Dedifferentiated amniotic fluid mesenchymal stem cell (primary cell): Measurements from ENCODE around the gene CD300LD.
A peak's percentile ranks its signal among the peaks of the same experiment; 100 is the strongest.
"Not testable (repeated sequence)": the region's sequence is repeated elsewhere in the genome, so short reads cannot be mapped to it uniquely, and the experiment has no call there.

Experiments used
- DNase-seq: peaks from one replicate; pipeline ENCODE4 v3.0.0-alpha.2; 2016; ENCODE audit errors: extremely low spot score

Gene CD300LD

GRCh38 chr17:74606050-74606449 lies 14.0 kb upstream of the CD300LD start:
- no peak for DNase-seq

GRCh38 chr17:74605361-74605760 lies 13.3 kb upstream of the CD300LD start:
- DNase-seq: peak; percentile 74

DNA sequence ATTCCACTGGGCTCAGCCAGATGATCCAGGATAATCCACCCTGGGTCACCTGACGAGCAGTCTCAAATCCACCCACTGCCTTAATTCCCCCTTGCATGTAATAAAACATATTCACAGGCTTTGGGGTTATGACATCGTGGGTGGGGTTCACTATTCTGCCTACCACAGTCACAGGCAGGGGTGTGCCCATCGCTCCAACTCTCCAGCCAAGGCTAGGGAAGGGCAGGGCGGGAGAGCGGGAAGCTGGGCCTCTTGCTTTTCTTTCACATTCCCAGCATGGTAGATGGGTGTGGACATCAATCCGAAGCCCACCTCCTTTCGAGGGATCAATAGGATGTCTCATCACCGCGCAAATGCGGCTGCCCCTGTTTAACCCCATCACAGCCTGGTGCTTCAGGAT lies 12.7 kb upstream of the CD300LD start:
- DNase-seq: no peak

DNA sequence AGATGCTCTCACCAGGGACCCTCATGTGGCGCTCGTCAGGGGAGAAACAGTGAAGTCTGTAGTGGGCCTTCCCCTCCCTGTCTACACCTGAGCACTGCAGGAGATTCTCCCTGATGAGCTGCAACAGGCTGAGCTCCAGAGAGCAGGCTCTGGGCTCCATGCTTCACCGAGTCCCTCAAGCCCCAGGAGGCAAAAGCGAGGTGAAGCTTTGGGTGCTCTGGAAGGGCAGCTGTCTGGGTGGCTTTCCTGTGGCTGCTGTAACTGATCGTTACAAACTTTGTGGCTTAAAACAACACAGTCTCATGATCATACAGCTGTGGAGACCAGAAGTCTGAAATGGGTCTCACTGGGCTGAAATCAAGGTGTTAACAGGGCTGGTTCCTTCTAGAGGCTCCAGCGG lies 12.1 kb upstream of the CD300LD start:
- no peak for DNase-seq

GRCh38 chr17:74603746-74604145 lies 11.7 kb upstream of the CD300LD start:
- no peak for DNase-seq

- no peak for DNase-seq
Observed at GRCh38 chr17:74603037-74603635, 11.1 kb upstream of the CD300LD start.

DNA sequence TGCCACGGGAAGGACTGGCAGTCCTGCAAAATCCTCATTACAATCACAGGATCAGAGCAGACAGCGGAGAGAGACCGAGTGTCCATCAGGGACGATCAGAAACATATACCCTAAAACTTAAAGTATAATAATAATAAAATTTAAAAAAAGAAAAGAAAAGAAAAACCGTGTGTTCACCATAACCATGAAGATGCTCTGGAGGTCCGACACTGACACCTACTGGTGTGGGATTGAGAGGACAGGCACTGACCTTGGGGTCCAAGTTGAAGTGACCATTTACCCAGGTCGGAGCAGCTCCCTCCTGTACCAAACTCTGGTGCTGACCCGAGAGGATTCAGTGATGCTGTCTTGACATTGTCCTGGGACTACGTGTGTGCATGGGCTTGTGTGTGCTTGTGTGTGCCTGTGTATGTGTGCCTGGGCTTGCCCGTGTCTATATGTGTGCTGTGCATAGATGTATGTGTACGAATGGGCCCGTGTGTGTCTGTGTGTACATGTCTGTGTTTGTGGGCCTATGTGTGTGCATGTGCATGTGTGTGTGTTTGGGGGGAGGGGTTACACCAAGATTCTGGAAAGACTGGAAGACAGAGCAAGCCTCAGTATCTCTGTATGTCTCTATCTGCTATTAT lies 10.0 kb upstream of the CD300LD start:
- no peak for DNase-seq

- no peak for DNase-seq
Observed at GRCh38 chr17:74599448-74599939, 7.4 kb upstream of the CD300LD start.

- no peak for DNase-seq
Observed at GRCh38 chr17:74599023-74599399, 6.9 kb upstream of the CD300LD start.

DNA sequence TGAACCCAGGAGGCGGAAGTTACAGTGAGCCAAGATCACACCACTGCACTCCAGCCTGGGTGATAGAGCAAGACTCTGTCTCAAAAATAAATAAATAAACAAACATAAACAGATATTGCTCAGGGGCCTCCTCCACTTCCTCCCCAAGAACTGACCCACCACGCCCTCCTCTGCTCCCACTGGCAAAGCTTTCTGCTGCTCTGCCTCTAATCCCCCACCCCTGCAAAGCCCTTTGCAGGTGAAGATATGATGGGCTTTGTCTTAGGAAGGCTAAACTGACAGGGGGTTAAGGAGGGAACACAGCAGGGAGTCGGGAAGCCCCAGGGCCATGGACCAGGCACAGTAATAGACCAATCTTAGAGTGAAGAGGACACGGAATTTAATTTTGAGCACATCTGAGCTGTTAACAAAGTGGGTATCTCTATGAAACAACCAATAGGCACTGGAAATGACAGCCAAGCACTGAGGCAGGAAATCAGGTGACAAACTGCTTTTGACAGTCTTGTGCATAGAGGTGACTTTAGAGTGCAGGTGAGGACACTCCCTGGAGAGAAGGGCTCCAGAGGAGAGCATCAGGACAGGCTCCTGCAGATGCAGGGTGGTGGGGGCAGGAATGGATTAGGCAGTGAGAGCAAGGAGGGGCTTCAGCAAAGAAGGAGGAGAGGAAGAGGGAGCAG lies 6.4 kb upstream of the CD300LD start:
- DNase-seq: no peak

DNA sequence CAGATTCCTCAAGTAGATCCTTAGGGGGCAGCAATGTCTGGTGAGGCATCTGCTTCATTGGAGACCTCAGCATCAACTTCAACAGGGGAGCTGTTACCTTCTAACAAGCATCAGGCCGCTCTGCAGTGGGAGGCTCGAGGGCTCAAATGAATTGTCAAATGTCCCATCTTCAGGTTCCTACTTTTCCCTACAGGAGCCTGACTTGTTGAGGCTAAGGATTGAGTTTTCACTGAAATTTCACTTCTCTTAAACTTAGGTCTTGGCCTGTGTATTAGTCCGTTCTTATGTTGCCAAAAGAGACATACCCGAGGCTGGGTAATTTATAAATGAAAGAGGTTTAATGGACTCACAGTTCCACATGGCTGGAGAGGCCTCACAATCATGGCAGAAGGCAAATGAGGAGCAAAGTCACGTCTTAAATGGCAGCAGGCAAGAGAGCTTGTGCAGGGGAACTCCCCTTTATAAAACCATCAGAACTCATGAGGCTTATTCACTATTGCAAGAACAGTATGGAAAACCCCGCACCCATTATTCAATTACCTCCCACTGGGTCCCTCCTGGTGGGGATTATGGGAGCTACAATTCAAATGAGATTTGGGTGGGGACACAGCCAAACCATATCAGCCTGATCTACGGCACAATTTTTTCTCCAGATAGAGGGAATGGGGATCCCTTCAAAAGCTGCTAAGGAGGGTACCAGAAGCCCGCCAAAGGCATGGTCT lies 5.1 kb upstream of the CD300LD start:
- DNase-seq: no peak

DNA sequence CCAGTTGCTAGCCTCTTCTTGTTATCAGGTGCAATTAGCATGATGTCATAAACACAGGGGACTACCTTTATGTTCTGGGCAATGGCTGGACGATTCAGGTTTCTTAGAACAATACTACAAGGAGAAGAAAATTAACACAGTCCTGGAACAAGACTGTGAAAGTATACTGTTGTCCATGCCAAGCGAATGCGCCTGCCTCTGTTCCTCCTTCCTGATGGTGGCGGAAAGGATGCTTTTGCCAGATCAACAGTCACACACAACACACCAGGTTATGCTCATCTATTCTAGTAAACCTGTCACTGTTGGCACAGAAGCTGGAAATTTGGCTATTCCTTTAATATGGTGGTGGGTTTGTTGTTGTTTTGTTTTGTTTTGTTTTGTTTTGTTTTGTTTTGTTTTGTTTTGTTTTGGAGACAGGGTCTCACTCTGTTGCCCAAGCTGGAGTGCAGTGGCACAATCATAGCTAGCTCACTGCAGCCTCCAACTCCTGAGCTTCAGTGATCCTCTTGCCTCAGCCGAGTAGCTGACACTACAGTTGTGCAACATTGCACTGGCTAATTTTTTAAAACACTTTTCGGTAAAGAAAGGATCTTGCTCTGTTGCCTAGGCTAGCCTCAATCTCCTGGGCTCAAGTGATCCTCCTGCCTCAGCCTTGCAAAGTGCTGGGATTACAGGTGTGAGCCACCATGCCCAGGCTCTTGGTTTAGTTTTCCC lies 3.1 kb upstream of the CD300LD start:
- no peak for DNase-seq

DNA sequence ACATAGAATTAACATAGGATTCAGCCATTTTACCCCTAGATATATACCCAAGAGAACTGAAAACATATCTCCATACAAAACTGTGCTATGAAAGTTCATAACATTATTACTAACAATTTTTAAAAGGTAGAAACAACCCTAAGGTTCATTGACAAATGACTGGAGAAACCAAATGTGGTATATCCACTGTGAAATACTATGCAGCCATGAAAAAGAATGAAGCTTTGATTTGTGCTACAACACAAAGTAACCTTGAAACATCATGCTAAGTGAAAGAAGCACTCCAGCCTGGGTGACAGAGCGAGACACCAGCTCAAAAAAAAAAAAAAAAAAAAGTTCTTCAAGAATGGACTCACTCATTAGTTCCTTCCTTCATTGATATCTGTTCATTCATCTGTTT lies 580 bp downstream of the CD300LD start:
- DNase-seq: no peak

GRCh38 chr17:74585711-74586110 lies 6.4 kb downstream of the CD300LD start:
- no peak for DNase-seq

DNA sequence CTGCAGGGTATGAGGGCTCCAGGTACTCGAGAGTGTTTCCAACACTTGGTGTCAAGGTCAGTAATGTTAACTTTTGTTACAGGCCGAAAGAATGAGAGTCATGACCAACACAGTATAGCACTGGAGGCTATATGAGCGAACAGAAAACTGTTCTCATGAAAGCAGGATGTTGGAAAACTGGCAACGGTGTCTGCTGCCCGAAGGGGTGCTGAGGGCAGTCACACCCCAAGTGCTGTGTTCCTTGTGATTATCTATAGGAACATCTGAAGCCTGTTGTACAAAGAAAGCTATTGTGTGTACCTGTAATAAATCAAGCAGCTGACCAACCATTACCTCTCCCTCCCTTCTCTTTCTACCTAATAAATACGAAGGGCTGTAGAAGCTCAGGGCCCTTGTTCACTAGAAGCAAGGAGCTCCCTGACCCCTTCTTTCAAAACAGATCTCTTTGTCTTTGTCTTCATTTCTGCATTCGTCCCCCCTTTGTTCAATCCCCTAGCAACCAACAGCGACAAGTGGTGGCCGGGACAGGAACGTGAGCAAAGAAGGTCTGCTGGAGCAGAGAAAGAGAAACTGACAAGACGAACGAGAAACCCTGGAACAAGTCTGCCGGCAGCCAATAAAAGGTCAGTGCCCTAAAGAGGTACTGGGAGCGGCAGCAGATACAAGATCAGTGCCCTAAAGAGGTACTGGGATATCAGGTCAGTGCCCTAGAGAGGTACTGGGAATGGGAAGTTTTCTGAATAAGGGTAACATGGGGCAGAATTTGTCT lies 7.6 kb downstream of the CD300LD start:
- no peak for DNase-seq

DNA sequence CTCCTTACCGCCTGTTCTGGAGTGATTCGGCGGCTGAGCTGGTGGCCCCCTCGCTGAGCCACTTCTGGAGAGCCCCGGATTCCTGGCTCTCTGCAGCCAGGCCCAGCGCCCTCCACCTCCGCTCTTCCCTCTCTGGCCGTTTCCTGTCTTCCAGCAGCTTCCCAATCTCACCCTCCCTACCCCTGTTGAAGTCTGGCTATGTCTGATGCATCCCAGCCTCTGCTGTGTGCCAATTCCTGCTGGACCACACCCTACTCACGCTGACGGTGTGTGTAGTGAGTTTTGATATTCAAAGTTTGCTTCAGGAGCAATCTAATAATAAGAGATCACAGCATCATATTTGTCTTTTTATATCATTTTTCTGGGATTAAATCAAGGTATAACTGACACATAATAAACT lies 9.4 kb downstream of the CD300LD start:
- DNase-seq: no peak

DNA sequence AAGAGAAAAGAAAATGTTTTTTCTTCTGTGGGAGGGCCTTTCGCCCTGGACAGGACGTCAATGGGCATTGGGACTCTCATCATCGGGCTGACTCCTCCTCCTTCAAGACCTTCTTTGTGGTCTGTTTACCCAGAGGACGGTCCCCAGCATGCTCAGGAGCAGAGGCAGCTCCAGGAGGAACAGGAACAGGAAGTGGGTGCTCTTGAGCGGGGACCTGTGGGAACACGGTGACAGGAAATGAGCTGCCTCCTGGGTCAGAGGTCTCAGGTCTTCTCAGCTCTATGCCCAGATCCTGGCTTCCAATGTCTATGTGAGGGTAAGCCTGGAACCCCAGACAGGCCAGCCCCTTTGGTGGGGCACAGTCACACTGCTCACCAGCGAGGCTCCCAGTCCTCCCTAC lies 12.2 kb downstream of the CD300LD start:
- DNase-seq: no peak

GRCh38 chr17:74578979-74579378 lies 13.1 kb downstream of the CD300LD start:
- DNase-seq: no peak

- DNase-seq: no peak
Observed at GRCh38 chr17:74574489-74575142, 17.5 kb downstream of the CD300LD start.

DNA sequence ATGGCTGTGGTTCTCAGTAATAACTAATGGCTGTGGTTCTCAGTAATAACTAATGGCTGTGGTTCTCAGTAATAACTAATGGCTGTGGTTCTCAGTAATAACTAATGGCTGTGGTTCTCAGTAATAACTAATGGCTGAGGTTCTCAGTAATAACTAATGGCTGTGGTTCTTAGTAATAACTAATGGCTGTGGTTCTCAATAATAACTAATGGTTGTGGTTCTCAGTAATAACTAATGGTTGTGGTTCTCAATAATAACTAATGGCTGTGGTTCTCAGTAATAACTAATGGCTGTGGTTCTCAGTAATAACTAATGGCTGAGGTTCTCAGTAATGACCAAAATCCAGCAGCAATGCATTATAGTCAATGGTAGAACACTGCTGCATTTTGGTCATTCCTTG lies 18.4 kb downstream of the CD300LD start:
- not testable (repeated sequence) for DNase-seq

DNA sequence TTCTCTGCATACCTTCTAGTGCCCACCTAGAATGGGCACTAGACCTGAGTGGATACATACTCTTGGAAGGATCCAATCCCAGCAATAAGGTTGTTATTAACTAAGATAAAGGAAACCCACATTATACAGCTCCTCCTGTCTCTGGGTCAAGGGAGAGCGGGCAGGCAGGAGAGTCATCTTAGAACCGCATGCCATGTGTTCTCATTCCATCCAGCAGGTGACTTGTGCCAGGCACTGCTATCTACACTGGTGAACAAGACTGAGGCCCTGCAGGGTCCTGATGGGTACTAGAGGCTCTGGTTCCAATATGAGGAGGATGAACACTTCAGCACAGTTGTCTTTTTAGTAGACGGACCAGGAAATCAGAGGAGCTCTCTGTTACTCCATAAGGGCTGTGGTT lies 18.9 kb downstream of the CD300LD start:
- DNase-seq: no peak
